RWPE2 (cell line): ENCODE data around the gene PJVK.
"Not testable (repeated sequence)": the region's sequence is repeated elsewhere in the genome, so short reads cannot be mapped to it uniquely, and the experiment has no call there.

Experiments
- ATAC-seq: fragments of 200-7000 bp; cut with Tn5 transposase; 3 replicates; pipeline ENCODE4 v1.9.1; 2021; ENCODE audit warnings: low read depth
- DNase-seq: peaks from one replicate; pipeline ENCODE4 v3.0.0-alpha.2; 2020; ENCODE audit warnings: low spot score
- H3K27ac ChIP-seq: fragments of 450-650 bp; 2 replicates; pipeline ENCODE4 v1.5.1; 2017; ENCODE audit warnings: mild to moderate bottlenecking; ENCODE audit not compliant: poor library complexity, severe bottlenecking
- H3K27me3 ChIP-seq: fragments of 250-450 bp; sonication (Bioruptor Pico); 2 replicates; pipeline ENCODE4 v1.5.1; 2021; ENCODE audit warnings: mild to moderate bottlenecking, moderate library complexity; ENCODE audit not compliant: insufficient read depth, poor library complexity, severe bottlenecking
- H3K36me3 ChIP-seq: fragments of 250-450 bp; sonication (Bioruptor Pico); 2 replicates; pipeline ENCODE4 v1.5.1; 2020; ENCODE audit warnings: low read depth, mild to moderate bottlenecking, moderate library complexity
- H3K4me1 ChIP-seq: fragments of 250-450 bp; sonication (Bioruptor Pico); 2 replicates; pipeline ENCODE4 v1.5.1; 2021; ENCODE audit warnings: mild to moderate bottlenecking, moderate library complexity; ENCODE audit not compliant: insufficient read depth, poor library complexity, severe bottlenecking
- H3K4me3 ChIP-seq: fragments of 250-450 bp; sonication (Bioruptor Pico); 2 replicates; pipeline ENCODE4 v1.5.1; 2021; ENCODE audit warnings: mild to moderate bottlenecking, moderate library complexity; ENCODE audit not compliant: severe bottlenecking
- H3K9me3 ChIP-seq: fragments of 250-450 bp; sonication (Bioruptor Pico); 2 replicates; pipeline ENCODE4 v1.5.1; 2021; ENCODE audit warnings: mild to moderate bottlenecking, moderate library complexity; ENCODE audit not compliant: severe bottlenecking
- CTCF ChIP-seq: fragments of 450-650 bp; IDR thresholded peaks from one replicate; pipeline ENCODE4 v1.5.1; 2017; ENCODE audit warnings: mild to moderate bottlenecking, moderate library complexity; ENCODE audit not compliant: poor library complexity, severe bottlenecking

Gene PJVK

GRCh38 chr2:178422097-178422496 lies 29.1 kb upstream of the PJVK start:
- peaks cover 17% of the 10 kb centered on the region for H3K4me1 ChIP-seq
- H3K4me3 ChIP-seq, result no peak overlapping the region
- no peaks in the 10 kb centered on the region for H3K9me3 ChIP-seq
- TF ChIP-seq CTCF, result no peak
- H3K27me3 ChIP-seq, result no peaks in the 10 kb centered on the region
- no peak for ATAC-seq
- H3K27ac ChIP-seq, result no peak overlapping the region
- peaks cover 14% of the 10 kb centered on the region for H3K36me3 ChIP-seq
- no peak for DNase-seq

GRCh38 chr2:178423746-178424145 lies 27.4 kb upstream of the PJVK start:
- not testable (repeated sequence) for H3K27me3 ChIP-seq, H3K9me3 ChIP-seq, ATAC-seq, H3K27ac ChIP-seq, H3K4me3 ChIP-seq, DNase-seq, H3K4me1 ChIP-seq
- H3K36me3 ChIP-seq, result peaks cover 25% of the 10 kb centered on the region

DNA sequence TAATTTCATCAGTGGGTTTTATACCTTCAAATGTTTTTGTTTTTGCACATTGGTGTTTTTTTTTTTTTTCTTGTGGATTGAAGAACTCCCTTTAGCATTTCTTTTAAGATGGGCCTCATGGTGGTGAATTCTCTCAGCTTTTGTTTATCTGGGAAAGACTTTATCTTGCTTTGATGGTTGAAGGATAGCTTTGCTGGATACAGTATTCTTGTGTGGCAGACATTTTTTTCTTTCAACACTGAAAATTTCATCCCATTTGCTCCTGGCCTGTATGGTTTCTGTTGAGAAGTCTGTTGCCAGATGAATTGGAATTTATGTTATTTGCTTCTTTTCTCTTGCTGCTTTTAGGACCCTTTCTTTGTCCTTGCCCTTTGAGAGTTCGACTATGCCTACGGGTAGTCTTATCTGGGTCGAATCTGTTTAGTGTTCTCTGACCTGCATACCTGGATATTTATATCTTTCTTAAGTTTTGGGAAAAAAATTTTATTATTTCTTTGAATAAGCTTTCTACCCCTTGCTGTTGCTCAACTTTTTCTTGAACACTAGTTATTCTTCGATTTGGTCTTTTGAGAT lies 25.8 kb upstream of the PJVK start:
- no peak for TF ChIP-seq CTCF
- Histone ChIP-seq H3K36me3 (peaks cover 23% of the 10 kb centered on the region), H3K4me3 (no peak overlapping the region), H3K27ac (no peak overlapping the region), H3K9me3 (no peaks in the 10 kb centered on the region), H3K4me1 (no peaks in the 10 kb centered on the region), H3K27me3 (no peaks in the 10 kb centered on the region)
- no peak for DNase-seq
- ATAC-seq, result no peak

DNA sequence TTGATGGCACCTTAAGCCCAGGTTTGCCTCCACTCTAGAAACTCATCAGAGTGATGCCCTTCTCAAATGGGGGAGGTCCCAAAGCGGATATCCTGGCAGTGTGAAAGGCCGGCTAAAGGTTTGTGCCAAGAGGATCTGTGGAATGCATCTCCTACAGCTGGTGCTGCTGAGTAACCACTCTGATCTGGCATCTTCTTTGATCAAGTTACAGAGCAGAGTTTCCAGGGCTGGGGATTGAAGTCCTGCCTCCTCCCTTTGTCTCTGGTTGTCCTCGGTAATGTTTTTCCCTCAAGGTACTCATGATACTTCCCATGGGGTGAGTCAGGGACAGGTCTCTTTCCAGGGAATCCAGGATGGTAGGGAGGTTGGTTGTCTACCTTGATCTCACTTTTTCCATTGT lies 24.8 kb upstream of the PJVK start:
- Histone ChIP-seq H3K4me3 (no peak overlapping the region), H3K27ac (no peak overlapping the region), H3K27me3 (no peaks in the 10 kb centered on the region), H3K9me3 (no peaks in the 10 kb centered on the region), H3K4me1 (no peaks in the 10 kb centered on the region), H3K36me3 (peaks cover 27% of the 10 kb centered on the region)
- no peak for TF ChIP-seq CTCF
- DNase-seq (no peak), ATAC-seq (no peak; the same call in 2 of the 3 replicates)

DNA sequence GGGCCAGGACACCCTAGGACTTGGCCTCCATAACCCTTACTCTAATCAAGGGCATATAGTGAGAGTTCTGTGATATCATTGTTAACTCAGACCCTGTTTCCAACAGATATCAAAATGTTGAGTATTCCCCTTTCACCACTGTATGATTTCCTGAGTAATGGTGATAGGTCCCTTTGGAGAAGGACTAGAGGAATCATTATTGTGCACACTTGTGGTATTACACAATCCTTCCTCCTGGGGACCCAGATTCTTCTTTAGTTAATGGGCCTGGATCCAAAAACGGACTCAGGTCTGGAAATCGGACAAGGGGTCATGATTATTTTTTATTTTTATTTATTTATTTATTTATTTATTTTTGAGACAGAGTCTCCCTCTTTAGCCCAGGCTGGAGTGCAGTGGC lies 23.7 kb upstream of the PJVK start:
- Histone ChIP-seq H3K4me3 (no peak overlapping the region), H3K9me3 (no peaks in the 10 kb centered on the region), H3K4me1 (no peaks in the 10 kb centered on the region), H3K36me3 (peaks cover 33% of the 10 kb centered on the region), H3K27me3 (no peaks in the 10 kb centered on the region), H3K27ac (no peak overlapping the region)
- DNase-seq (no peak), ATAC-seq (no peak)
- TF ChIP-seq CTCF, result no peak
